ENCODE results near the gene CADM1. TPM values are rescaled to one million over a fixed set of nuclear protein-coding genes. Genes with fewer than 3 reads are reported as not detected.

Gene CADM1
- 10 to 100 TPM; 21.1 to 56.7 (median 30.6) TPM for total RNA-seq
- long read RNA-seq, partial matches to known transcripts: 10 of 11 reads
- long read RNA-seq, other reads (novel, unspliced or antisense): 0 of 11 reads

DNA sequence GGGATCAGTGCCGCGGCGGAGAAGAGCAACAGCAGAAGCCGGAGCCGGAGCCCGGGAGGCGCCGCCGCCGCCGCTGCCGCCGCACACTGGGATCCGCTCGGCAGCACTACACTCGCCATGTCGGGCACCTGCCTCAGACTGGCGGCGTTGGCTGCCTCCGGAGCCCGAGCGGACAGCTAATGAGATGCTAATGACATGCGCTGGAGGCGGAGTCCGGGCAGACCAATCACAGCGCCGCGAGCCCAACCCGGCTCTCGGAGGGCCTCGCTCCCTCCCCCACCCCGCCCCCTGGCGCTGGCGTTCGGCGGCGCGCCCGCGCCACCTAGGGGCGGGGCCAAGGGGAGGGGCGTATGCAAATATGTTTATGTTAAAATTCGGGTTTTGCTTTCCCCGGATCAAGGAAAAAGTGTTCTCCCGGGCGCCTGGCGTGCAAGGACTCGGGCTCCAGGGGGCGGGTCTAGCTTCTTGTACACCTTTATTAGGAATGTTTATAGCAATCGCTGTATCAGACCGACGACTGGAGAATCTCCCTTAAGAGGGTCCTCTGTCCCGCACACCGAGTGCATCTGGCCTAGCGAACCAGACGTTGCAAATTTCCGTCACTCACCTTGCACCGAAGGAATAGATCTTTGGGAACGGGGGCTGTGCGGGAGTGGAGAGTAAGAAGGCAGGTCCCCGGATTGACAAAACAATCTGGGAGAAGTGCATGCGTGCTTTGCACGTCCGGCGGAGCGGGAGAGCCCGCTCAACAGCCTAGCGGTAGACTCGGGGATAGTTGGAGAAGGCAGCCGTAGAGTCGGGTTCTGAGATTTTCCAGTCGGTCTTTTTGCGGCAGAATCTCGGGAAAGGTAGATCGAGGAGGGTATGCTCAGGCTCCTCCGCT, at the start of gene CADM1:
Gene CADM1 (minus strand): TSS at position 140 of the 883 bp plus-strand sequence.
- Histone ChIP-seq H3K9me3 (no peaks in the 10 kb centered on the region), H3K27ac (peak within 1 kb of the TSS; percentile 83 to 92 (median 88)), H3K4me1 (peaks cover 0 to 23% (median 1%) of the 10 kb centered on the region in 4 donors), H3K4me3 (peak within 1 kb of the TSS; percentile 69 to 71 (median 69)), H3K36me3 (no peaks in the 10 kb centered on the region), H3K27me3 (no peaks in the 10 kb centered on the region)
- WGBS (ENCODE audit: insufficient coverage, low coverage, low lambda C conversion rate, missing lambda C conversion rate): 1% methylated on average over 16 of the region's 76 CpGs
- intact Hi-C loops (cut with DNase I): loop anchor here in 1 of 2 donors (10.0 kb wide), 1 partner anchor 170 kb away; no protein-coding TSS in a partner anchor
- DNase-seq (peak; percentile 96 to 98 (median 98)), ATAC-seq (peak; percentile 83 to 92 (median 86))
- TF ChIP-seq POLR2A (IDR thresholded peaks at IDR 0.05): peak; percentile 98
- TF ChIP-seq CTCF (IDR thresholded peaks at IDR 0.05): peak; percentile 60 to 73 (median 66)

- TF ChIP-seq CTCF (IDR thresholded peaks at IDR 0.05): no peak
Measured at GRCh38 chr11:115552773-115553438, 48.7 kb upstream of the CADM1 start.

DNA sequence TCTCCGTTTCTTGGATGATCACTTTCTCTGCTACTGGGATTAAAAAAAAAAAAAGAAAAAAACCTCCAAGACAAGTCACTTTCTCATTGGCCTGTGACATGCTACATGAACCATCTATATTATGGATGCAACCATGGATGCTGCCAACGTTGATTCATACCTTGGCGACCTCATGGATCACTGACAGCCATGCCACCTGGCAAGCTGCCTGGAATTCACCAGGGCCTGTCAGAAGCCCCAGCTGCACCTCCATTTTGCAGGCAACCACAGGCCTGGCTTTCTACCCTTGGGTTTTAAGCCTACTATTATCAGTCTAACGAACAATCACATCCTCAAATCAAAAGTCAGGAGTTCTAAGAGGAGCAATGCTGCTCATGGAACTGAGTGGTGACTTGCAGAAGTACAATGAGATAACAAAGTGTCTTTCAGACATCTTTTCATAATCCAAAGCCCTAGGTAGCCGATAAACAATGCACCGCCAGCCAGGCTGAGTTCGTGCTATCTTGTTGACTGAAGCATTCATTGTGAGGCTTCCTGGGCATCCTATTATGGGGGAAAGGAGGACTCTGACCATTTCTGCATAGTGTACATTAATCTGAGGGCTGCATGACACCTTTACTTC, 48.0 kb upstream of the CADM1 start:
- no peak for TF ChIP-seq POLR2A (IDR thresholded peaks at IDR 0.05)
- TF ChIP-seq CTCF (IDR thresholded peaks at IDR 0.05): no peak
- ATAC-seq: no peak
- intact Hi-C loops (cut with DNase I): no loop called here

More at GRCh38 chr11:115552773-115553438, 48.7 kb upstream of the CADM1 start:
- DNase-seq (no peak), ATAC-seq (peak in 2 of 4 donors; percentile 38 to 63)
- intact Hi-C loops (cut with DNase I): no loop called here
- Histone ChIP-seq H3K4me1 (peaks cover 0 to 2% (median 0%) of the 10 kb centered on the region in 4 donors), H3K4me3 (no peak overlapping the region), H3K36me3 (no peaks in the 10 kb centered on the region), H3K27ac (no peak overlapping the region), H3K27me3 (no peaks in the 10 kb centered on the region), H3K9me3 (no peaks in the 10 kb centered on the region)
- WGBS (ENCODE audit: insufficient coverage, low coverage, low lambda C conversion rate, missing lambda C conversion rate): 58% methylated on average over 15 of the region's 15 CpGs

GRCh38 chr11:115550291-115551059, 46.3 kb upstream of the CADM1 start:
- TF ChIP-seq CTCF (IDR thresholded peaks at IDR 0.05) (no peak), POLR2A (IDR thresholded peaks at IDR 0.05) (no peak)
- WGBS (ENCODE audit: insufficient coverage, low coverage, low lambda C conversion rate, missing lambda C conversion rate): 85% methylated on average over 17 of the region's 17 CpGs
- Histone ChIP-seq H3K36me3 (no peaks in the 10 kb centered on the region), H3K4me3 (no peak overlapping the region), H3K4me1 (peaks cover 0 to 2% (median 0%) of the 10 kb centered on the region in 4 donors), H3K27me3 (no peaks in the 10 kb centered on the region), H3K9me3 (no peaks in the 10 kb centered on the region), H3K27ac (no peak overlapping the region)
- ATAC-seq (no peak), DNase-seq (no peak)
- intact Hi-C loops (cut with DNase I): no loop called here

More for the DNA sequence above, 48.0 kb upstream of the CADM1 start:
- Histone ChIP-seq H3K27me3 (no peaks in the 10 kb centered on the region), H3K9me3 (no peaks in the 10 kb centered on the region), H3K27ac (no peak overlapping the region), H3K36me3 (no peaks in the 10 kb centered on the region), H3K4me1 (peaks cover 0 to 2% (median 0%) of the 10 kb centered on the region in 4 donors), H3K4me3 (no peak overlapping the region)
- 82% methylated on average over 7 of the region's 7 CpGs for WGBS (ENCODE audit: insufficient coverage, low coverage, low lambda C conversion rate, missing lambda C conversion rate)
- no peak for DNase-seq

Data from right lobe of liver (tissue), 6 donors.